Fibroblast of upper back skin (primary cell): ENCODE results near the gene CT45A9.
"Not testable (repeated sequence)": the region's sequence is repeated elsewhere in the genome, so short reads cannot be mapped to it uniquely, and the experiment has no call there.

Experiments used
- DNase-seq: peaks from one replicate; pipeline ENCODE4 v3.0.0-alpha.2; 2013

CT45A9 gene, protein sequence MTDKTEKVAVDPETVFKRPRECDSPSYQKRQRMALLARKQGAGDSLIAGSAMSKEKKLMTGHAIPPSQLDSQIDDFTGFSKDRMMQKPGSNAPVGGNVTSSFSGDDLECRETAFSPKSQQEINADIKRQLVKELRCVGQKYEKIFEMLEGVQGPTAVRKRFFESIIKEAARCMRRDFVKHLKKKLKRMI

DNA sequence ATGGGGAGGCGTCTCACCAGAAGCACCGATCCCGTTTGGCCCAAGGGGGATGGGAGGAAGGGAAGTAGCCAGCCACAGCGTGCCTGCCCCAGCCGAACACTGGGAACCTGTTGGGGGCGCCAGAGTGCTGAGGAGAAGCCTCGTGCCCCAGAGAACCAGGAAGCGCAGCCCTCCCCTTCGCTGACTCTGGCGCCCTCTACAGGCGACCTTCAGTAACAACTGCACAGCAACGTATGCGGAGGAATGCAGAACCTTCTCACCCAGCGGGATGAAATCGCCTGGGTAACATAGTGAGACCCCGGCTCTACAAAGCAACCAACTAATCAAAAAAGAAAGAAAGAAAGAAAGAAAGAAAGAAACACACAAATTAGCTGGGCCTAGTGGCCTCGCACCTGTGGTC, at the start of gene CT45A9:
Gene CT45A9, minus strand, starts transcription at position 101 of the 400 bp plus-strand sequence. CDS start 3,751 bp downstream, outside the sequence.
- not testable (repeated sequence) for DNase-seq

DNA sequence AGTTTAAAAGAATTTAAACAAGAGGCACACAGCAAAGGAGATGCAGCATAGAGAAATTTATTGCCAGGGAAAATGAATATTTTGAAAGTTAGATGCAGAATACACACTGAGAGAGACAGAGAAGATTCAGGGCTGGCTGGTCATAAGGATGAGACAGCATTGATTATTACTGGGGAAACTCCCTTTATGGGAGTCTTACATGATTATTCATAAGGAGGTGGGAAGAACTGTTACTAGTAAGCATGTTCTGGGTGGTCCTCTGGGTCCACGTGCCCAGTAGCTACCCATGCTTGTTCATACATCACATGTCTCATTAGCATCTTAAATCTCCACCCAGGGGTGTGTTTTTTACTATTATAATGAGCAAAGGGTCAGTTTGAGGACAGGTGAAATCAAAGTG, 48.9 kb upstream of the CT45A9 start:
- DNase-seq, result not testable (repeated sequence)

DNA sequence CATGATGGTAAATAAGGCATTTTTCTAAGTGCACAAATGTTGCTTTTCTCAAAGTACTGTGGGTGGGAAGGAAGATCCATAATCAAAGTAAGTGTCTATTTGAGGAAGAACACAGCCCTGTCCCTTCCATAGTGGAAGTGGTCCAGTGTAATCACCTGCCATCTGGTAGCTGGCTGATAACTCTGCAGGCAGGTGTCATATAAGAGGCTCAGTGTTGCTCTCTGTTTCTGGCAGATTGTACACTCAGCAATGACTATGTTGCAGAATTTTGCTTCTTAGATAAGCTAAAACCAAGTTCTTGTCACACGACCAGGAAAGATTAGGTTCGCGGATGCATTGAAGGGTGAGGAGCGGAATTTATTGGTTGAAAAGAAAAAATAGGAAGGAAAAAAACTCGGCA, 42.8 kb upstream of the CT45A9 start:
- DNase-seq, result no peak

DNA sequence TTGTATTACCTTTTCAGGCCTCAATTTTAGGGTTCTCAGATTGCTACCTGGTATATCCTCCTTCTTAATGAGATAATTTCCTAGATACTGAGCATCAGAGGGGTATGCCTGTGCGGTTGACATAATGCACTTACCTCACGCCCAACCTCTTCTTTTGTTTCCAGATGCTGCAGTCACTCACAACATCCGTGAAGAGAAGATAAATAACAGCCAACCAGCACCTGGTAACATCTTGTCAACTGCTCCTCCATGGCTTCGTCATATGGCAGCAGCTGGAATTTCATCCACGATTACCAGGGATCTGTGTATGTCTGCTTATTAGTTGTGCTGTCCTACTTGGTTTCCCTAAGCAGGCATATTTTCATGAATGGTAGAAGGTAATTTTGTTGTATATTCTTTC, 38.6 kb upstream of the CT45A9 start:
- no peak for DNase-seq

DNA sequence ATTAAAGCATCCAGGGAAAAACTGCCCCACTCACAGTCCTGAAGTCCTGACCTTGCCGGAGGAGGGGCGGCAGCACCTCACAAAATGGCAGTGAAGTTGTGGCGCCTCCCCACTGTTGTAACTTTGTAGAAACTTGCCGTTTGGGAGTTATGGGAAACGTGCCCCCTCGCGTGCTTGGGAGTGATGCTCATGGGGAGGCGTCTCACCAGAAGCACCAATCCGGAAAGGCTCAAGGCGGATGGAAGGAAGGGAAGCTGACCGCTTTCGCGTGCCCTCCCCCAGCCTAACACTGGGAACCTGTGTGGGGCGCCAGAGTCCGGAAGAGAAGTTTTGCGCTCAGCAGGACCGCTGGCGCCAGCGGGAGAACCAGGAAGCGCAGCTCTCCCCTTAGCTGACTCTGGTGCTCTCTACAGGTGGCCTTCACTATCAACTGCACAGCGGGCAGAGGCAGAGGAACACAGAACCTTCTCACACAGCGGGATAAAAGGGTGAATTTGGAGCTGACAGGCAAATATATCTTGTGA, 21.7 kb upstream of the CT45A9 start, which contains the start of the genes CT45A10 and SAGE1:
Gene CT45A10, minus strand, starts transcription at position 151 of the 524 bp plus-strand sequence. CDS start 8,100 bp downstream, outside the sequence.
Gene SAGE1, plus strand, starts transcription at position 423 of the 524 bp plus-strand sequence. CDS start 2,527 bp downstream, outside the sequence.
- no peak for DNase-seq

DNA sequence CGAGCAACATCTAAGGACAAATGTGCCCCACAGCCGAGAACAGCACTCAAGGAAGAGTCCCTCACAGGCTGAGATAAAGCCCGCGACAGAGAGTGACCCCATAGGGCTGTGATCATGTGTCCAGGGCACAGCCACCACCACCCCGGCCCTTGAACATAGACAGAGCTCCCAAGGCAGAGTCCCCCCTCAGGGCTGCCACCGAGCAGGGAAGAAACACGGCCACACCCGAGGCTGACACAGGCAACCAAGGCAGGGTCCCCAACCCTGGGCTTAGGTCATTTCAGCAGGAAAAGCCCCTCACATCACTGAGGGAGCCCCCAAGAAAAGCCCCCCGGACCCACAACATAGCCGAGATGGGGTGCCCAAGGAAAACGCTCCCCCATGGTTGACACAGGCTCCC, 21.2 kb upstream of the CT45A9 start:
- no peak for DNase-seq

DNA sequence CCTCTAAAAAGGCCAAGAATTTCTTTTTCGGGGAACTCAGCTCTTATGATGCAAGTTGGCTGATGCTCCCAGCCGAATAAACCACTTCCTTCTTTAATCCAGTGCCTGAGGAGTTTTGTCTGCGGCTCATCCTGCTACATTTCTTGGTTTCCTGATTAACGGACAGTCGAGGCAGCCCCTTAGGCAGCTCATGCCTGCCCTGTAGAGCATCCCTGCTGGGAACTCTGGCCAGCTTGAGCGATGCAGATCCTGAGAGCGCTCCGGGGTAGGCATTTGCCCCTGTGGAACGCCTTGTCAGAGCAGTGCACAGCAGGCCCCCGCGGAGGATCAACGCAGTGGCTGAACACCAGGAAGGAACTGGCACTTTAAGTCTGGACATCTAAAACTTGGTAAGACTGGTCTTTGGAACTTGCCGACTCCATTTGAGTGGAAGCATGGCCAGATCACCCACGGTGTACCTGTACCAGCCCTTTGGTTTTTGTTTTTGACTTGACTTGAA, 18.5 kb upstream of the CT45A9 start:
- no peak for DNase-seq

DNA sequence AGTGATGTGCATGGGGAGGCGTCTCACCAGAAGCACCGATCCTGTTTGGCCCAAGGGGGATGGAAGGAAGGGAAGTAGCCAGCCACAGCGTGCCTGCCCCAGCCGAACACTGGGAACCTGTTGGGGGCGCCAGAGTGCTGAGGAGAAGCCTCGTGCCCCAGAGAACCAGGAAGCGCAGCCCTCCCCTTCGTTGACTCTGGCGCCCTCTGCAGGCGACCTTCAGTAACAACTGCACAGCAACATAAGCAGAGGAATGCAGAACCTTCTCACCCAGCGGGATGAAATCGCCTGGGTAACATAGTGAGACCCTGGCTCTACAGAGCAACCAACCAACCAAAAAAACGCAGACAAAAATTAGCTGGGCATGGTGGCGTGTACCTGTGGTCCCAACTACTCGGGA, 17.4 kb upstream of the CT45A9 start:
- not testable (repeated sequence) for DNase-seq

DNA sequence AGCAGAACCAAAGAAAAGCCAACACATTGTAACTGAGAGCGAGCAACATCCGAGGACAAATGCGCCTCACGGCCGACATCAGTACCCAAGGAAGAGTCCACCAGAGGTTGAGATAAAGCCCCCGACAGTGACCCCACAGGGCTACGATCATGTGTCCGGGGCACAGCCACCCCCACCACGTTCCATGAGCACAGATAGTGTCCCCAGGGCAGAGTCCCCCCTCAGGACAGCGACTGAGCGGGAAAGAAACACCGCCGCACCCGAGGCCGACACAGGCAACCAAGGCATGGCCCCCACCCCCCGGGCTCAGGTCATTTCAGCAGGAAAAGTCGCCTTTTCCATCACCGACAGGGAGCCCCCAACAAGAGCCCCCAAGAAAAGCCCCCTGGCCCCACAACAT, 16.6 kb upstream of the CT45A9 start:
- not testable (repeated sequence) for DNase-seq

DNA sequence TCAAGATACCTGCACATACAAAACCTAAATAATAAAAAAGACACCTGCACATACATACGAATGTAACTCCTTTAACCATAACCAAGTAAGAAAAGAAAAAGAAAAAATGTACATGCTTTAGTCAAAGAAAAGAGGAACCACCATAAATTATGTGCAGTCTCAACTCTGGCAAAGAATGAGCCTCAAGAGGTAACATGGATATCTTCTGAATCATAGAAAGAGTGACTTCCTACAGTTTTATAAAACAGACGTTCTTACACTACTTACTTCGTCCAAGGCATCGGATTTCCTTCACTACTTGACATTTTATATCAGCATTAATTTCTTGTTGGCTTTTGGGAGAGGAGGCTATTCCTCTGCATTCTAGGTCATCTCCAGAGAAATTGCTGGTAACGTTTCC, 11.1 kb upstream of the CT45A9 start:
- DNase-seq, result not testable (repeated sequence)

DNA sequence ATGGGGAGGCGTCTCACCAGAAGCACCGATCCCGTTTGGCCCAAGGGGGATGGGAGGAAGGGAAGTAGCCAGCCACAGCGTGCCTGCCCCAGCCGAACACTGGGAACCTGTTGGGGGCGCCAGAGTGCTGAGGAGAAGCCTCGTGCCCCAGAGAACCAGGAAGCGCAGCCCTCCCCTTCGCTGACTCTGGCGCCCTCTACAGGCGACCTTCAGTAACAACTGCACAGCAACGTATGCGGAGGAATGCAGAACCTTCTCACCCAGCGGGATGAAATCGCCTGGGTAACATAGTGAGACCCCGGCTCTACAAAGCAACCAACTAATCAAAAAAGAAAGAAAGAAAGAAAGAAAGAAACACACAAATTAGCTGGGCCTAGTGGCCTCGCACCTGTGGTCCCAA, 17.2 kb downstream of the CT45A9 start, which contains the start of gene CT45A8:
Gene CT45A8, minus strand, starts transcription at position 101 of the 400 bp plus-strand sequence. CDS start 3,755 bp downstream, outside the sequence.
- not testable (repeated sequence) for DNase-seq

DNA sequence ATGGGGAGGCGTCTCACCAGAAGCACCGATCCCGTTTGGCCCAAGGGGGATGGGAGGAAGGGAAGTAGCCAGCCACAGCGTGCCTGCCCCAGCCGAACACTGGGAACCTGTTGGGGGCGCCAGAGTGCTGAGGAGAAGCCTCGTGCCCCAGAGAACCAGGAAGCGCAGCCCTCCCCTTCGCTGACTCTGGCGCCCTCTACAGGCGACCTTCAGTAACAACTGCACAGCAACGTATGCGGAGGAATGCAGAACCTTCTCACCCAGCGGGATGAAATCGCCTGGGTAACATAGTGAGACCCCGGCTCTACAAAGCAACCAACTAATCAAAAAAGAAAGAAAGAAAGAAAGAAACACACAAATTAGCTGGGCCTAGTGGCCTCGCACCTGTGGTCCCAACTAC, 34.4 kb downstream of the CT45A9 start, which contains the start of gene CT45A7:
Gene CT45A7, minus strand, starts transcription at position 101 of the 400 bp plus-strand sequence. CDS start 3,747 bp downstream, outside the sequence.
- DNase-seq, result not testable (repeated sequence)

DNA sequence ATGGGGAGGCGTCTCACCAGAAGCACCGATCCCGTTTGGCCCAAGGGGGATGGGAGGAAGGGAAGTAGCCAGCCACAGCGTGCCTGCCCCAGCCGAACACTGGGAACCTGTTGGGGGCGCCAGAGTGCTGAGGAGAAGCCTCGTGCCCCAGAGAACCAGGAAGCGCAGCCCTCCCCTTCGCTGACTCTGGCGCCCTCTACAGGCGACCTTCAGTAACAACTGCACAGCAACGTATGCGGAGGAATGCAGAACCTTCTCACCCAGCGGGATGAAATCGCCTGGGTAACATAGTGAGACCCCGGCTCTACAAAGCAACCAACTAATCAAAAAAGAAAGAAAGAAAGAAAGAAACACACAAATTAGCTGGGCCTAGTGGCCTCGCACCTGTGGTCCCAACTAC, 51.7 kb downstream of the CT45A9 start, which contains the start of gene CT45A2:
Gene CT45A2, minus strand, starts transcription at position 101 of the 400 bp plus-strand sequence. CDS start 3,747 bp downstream, outside the sequence.
- not testable (repeated sequence) for DNase-seq
